Natural killer cell treated with Interleukin-12 subunit alpha and Interleukin-12 subunit beta and Interleukin-15 and Interleukin-18, amount 100 ng/mL, for 72 hours (primary cell): ENCODE measurements around the gene CST9. TPM values are rescaled to one million over a fixed set of nuclear protein-coding genes. Genes with fewer than 3 reads are reported as not detected.

Experiments used
- ATAC-seq, 2 donors: fragments of 150-1000 bp; cut with Tn5 transposase in 1 of 2; sonication (Bioruptor Pico), chemical (Tn5 transposase) in 1 of 2; 2 replicates each; pipeline ENCODE4 v1.10.0; 2021
- DNase-seq: peaks from one replicate; pipeline ENCODE4 v3.0.0; 2022; ENCODE audit warnings: low spot score
- H3K27ac Mint-ChIP-seq, 2 donors: 1 replicate in 1 of 2; 2 replicates in 1 of 2; pipeline ENCODE4 v1.8.0; 2022; ENCODE audit warnings: mixed read lengths in 2 of 2, mild to moderate bottlenecking in 1 of 2, moderate library complexity in 1 of 2
- H3K27me3 Mint-ChIP-seq, 2 donors: 1 replicate in 1 of 2; 2 replicates in 1 of 2; pipeline ENCODE4 v1.8.0; 2022; ENCODE audit warnings: mixed read lengths in 2 of 2
- H3K36me3 Mint-ChIP-seq: one replicate; pipeline ENCODE4 v1.8.0; 2022; ENCODE audit warnings: mixed read lengths
- H3K4me1 Mint-ChIP-seq, 2 donors: 1 replicate in 1 of 2; 2 replicates in 1 of 2; pipeline ENCODE4 v1.8.0; 2022; ENCODE audit warnings: low read depth in 2 of 2, mixed read lengths in 2 of 2, mild to moderate bottlenecking in 1 of 2
- H3K4me3 Mint-ChIP-seq: one replicate; pipeline ENCODE4 v1.8.0; 2022; ENCODE audit warnings: mixed read lengths
- H3K9me3 Mint-ChIP-seq: 2 replicates; pipeline ENCODE4 v1.8.0; 2022; ENCODE audit warnings: mixed read lengths
- total RNA-seq, 2 donors: library from RNA; stranded (reverse); gene quantifications; one replicate each; pipeline ENCODE4 v1.2.3, GENCODE V29; 2022

Gene CST9
- total RNA-seq, 2 donors from 2014 or later, result not detected

GRCh38 chr20:23602699-23603098 lies 3.0 kb downstream of the CST9 start:
- no peak for ATAC-seq

GRCh38 chr20:23602241-23602640 lies 3.5 kb downstream of the CST9 start:
- Mint-ChIP-seq H3K9me3 (no peaks in the 10 kb centered on the region), H3K4me3 (no peak overlapping the region), H3K36me3 (no peaks in the 10 kb centered on the region), H3K27me3 (no peaks in the 10 kb centered on the region), H3K4me1 (peaks cover 9% of the 10 kb centered on the region in 2 donors), H3K27ac (no peak overlapping the region)
- DNase-seq, result no peak
- peak in 1 of 2 donors; percentile 12 for ATAC-seq

More at GRCh38 chr20:23602699-23603098, 3.0 kb downstream of the CST9 start:
- Mint-ChIP-seq H3K27ac (no peak overlapping the region), H3K4me1 (peaks cover 9 to 10% of the 10 kb centered on the region in 2 donors), H3K4me3 (no peak overlapping the region), H3K36me3 (no peaks in the 10 kb centered on the region), H3K9me3 (no peaks in the 10 kb centered on the region), H3K27me3 (no peaks in the 10 kb centered on the region)
- DNase-seq, result no peak

DNA sequence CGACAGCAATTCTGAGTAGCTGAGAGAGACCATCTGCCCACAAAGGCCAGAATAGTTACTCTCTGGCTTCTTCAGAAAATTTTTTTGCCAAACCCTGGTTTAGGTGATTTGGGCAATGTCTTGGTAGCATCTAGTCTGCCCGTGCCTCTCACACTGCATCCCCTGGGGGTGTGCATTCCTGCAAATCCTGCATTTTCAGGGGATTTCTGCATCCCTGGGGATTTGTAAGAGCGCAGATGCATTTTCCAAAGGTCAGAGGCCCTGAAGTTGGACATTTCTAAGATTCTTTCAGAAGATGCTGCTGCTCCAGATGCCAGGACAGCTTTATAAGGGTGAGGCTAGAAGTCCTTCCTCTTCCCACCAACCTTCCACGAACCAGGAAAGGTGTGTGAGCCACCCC lies 4.0 kb downstream of the CST9 start:
- H3K4me3 Mint-ChIP-seq, result no peak overlapping the region
- peaks cover 4% of the 10 kb centered on the region in 2 donors for H3K4me1 Mint-ChIP-seq
- DNase-seq (no peak), ATAC-seq (no peak)
- peaks cover 0 to 3% of the 10 kb centered on the region in 2 donors for H3K27me3 Mint-ChIP-seq
- H3K27ac Mint-ChIP-seq, result no peak overlapping the region
- no peaks in the 10 kb centered on the region for H3K9me3 Mint-ChIP-seq
- H3K36me3 Mint-ChIP-seq, result no peaks in the 10 kb centered on the region

DNA sequence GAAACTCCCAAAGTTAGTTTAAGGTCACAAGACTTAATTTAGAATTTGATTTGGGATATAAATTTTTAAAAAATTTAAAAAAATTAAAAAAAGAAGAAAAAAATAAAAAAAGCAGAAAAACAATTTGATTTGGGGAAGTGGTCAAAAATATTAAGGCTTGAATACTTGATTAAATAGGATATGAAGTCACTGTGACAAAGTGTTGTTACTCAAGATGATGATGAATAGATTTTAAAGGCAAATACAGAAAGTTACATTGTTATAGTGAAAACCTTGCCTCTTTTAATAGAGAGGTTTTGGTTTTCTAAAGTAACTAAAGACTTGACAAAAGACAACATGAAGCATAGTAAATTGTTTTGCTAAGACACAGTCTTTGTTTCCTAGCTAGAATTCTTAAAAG lies 7.2 kb downstream of the CST9 start:
- no peaks in the 10 kb centered on the region for H3K4me1 Mint-ChIP-seq
- H3K27ac Mint-ChIP-seq, result no peak overlapping the region
- peaks cover 0 to 3% of the 10 kb centered on the region in 2 donors for H3K27me3 Mint-ChIP-seq
- H3K36me3 Mint-ChIP-seq, result no peaks in the 10 kb centered on the region
- ATAC-seq, result no peak
- H3K9me3 Mint-ChIP-seq, result no peaks in the 10 kb centered on the region
- no peak for DNase-seq
- H3K4me3 Mint-ChIP-seq, result no peak overlapping the region

DNA sequence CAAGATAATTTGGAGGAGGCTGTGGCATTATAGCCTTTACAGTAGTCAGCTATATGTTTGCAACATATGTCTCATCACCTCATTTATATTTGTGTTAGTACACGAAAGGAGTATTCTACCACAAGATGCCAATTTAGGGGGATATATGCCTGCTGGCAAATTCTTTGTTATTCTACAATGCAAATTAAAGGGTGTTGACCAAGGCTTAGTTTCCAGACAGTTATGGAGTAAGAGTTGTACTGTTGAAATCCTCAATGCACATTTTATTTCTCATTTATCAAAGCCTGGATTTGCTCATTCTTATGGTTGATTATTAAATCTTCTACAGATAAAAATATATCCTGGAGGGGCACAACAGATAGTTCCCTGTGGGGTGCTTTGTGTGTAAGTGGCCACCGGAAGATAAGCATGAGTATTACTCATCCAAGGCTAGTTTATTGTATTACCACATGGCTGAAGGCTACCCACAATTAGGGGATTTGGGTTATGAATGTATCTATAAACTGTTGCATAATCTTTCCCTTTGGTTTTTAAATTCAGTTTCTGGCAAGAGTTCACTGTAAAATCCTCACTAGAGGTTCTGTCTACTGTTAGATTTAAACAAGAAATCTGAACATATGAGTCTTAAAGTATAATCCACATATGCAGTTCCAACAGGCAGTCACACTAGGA lies 9.0 kb downstream of the CST9 start:
- H3K27me3 Mint-ChIP-seq, result peaks cover 0 to 3% of the 10 kb centered on the region in 2 donors
- no peaks in the 10 kb centered on the region for H3K4me1 Mint-ChIP-seq
- no peak for DNase-seq
- H3K9me3 Mint-ChIP-seq, result no peaks in the 10 kb centered on the region
- no peaks in the 10 kb centered on the region for H3K36me3 Mint-ChIP-seq
- no peak overlapping the region for H3K4me3 Mint-ChIP-seq
- ATAC-seq, result no peak
- no peak overlapping the region for H3K27ac Mint-ChIP-seq

DNA sequence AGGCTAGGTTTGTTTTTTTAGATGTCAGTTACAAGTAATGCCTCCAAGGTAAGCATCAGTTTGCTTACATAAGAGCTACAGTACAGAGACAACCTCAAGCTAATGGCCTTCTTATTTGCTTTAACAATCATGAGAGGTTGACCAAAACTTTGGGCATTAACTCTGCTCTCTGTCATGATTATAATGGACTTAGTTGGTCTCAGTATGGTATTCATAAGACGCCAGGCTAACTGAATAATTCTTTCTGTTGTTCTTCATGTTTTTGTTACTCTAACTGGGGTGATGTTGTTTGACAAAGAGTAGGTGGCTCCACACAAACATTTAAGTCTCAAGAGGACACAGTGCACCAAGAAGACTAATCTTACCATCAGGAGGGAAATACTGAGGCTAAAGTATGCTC lies 9.8 kb downstream of the CST9 start:
- no peak for DNase-seq
- H3K9me3 Mint-ChIP-seq, result no peaks in the 10 kb centered on the region
- no peak overlapping the region for H3K4me3 Mint-ChIP-seq
- ATAC-seq, result no peak
- H3K27me3 Mint-ChIP-seq, result peaks cover 0 to 3% of the 10 kb centered on the region in 2 donors
- no peaks in the 10 kb centered on the region for H3K36me3 Mint-ChIP-seq
- no peak overlapping the region for H3K27ac Mint-ChIP-seq
- no peaks in the 10 kb centered on the region for H3K4me1 Mint-ChIP-seq

- peaks cover 0 to 6% of the 10 kb centered on the region in 2 donors for H3K4me1 Mint-ChIP-seq
- peaks cover 5 to 9% of the 10 kb centered on the region in 2 donors for H3K27me3 Mint-ChIP-seq
- no peaks in the 10 kb centered on the region for H3K9me3 Mint-ChIP-seq
- DNase-seq, result no peak
- H3K36me3 Mint-ChIP-seq, result no peaks in the 10 kb centered on the region
- no peak overlapping the region for H3K27ac Mint-ChIP-seq
- no peak overlapping the region for H3K4me3 Mint-ChIP-seq
- no peak for ATAC-seq
Observed at GRCh38 chr20:23588434-23589403, 17.0 kb downstream of the CST9 start.

- ATAC-seq (no peak), DNase-seq (no peak)
- H3K27me3 Mint-ChIP-seq, result peaks cover 8 to 16% of the 10 kb centered on the region in 2 donors
- no peak overlapping the region for H3K27ac Mint-ChIP-seq
- no peaks in the 10 kb centered on the region for H3K9me3 Mint-ChIP-seq
- H3K4me3 Mint-ChIP-seq, result no peak overlapping the region
- H3K4me1 Mint-ChIP-seq, result peaks cover 0 to 6% of the 10 kb centered on the region in 2 donors
- H3K36me3 Mint-ChIP-seq, result no peaks in the 10 kb centered on the region
Observed at GRCh38 chr20:23587631-23588030, 18.1 kb downstream of the CST9 start.

DNA sequence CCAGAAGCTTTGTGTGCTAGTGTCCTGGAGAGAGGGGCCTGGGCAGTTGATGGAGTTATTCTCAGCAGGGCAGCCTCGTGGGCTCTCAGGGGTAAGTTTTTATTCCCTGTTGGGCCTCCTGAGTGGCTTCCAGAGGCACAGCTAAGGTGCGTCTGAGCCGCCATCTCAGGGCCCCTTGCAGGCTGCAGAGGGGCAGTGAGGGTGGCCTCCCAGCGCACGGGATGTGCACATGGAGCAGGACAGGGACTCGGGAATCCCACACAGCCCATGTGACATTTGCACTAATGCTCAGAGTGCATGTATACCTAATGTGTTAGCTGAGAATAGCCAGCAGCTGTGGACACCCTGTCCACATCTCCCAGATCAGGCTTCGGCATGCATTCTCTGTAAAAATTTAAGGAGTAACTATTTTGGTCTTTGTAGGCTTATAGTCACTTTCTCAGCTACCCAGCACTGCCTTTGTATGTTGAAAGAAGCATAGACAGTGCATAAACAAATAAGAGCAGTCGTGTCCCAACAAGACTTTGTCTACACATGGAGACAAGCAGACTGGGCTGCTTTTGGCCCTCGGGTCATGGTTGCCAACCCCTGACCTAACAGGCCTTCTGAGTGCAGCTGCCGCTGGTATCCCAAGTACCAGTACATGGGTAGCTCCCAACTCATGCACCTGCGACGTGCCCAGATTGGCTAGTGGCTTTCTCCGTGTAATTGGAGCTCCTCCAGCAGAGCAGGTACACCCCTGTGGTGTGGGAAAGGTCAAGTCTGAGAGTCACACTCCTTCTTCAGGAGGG lies 18.8 kb downstream of the CST9 start:
- Mint-ChIP-seq H3K27ac (no peak overlapping the region), H3K4me3 (no peak overlapping the region), H3K9me3 (no peaks in the 10 kb centered on the region), H3K27me3 (peaks cover 12 to 16% of the 10 kb centered on the region in 2 donors), H3K36me3 (no peaks in the 10 kb centered on the region), H3K4me1 (peaks cover 0 to 6% of the 10 kb centered on the region in 2 donors)
- DNase-seq (no peak), ATAC-seq (peak in 1 of 2 donors; percentile 45)

GRCh38 chr20:23585808-23586734 lies 19.6 kb downstream of the CST9 start:
- Mint-ChIP-seq H3K9me3 (no peaks in the 10 kb centered on the region), H3K27me3 (peaks cover 14 to 21% of the 10 kb centered on the region in 2 donors), H3K4me3 (no peak overlapping the region), H3K4me1 (peaks cover 0 to 6% of the 10 kb centered on the region in 2 donors), H3K36me3 (no peaks in the 10 kb centered on the region), H3K27ac (no peak overlapping the region)
- DNase-seq, result peak; percentile 56
- ATAC-seq, result peak in 1 of 2 donors; percentile 32

- H3K27me3 Mint-ChIP-seq, result peaks cover 17 to 27% of the 10 kb centered on the region in 2 donors
- DNase-seq, result no peak
- no peaks in the 10 kb centered on the region for H3K36me3 Mint-ChIP-seq
- no peaks in the 10 kb centered on the region for H3K9me3 Mint-ChIP-seq
- H3K4me3 Mint-ChIP-seq, result no peak overlapping the region
- no peak overlapping the region for H3K27ac Mint-ChIP-seq
- peaks cover 0 to 6% of the 10 kb centered on the region in 2 donors for H3K4me1 Mint-ChIP-seq
- ATAC-seq, result peak; percentile 24 to 33
Observed at GRCh38 chr20:23585449-23585807, 20.3 kb downstream of the CST9 start.

DNA sequence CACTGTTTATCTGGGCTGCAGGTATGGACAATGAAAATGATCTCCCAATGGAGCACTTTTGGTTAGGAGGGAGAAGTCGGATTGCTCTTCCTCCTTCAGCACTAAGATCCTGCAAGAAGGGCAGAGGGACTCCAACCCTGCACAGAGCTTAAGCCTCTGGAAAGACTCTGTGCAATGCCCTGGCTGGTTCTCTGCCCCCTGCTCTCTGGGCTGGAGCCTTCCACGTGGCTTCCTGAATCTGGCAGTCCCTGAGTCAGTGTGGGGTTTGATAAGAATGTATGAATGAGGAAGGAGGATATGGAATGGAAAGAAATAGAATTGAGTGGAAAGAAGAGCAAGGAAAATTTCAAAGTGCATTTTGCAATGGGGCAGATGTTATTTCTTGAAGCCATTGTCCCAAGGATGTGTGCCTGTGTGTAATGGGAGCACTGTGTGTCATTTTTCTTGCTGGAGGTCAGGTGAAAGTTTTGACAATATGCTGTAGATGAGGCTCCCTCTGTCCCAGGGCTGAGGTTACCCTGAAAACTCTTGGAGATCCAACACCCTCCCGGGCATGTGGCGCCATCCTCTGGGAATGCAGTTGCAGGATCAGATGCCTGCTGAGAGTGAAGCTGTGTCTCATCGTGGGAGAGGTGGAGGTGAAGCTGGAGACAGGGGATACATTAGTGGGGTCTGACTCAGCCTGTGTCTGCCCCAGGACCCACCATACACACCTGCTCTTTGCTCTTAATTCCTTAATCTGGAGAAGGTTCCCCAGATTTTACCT lies 21.1 kb downstream of the CST9 start:
- no peak overlapping the region for H3K4me3 Mint-ChIP-seq
- no peaks in the 10 kb centered on the region for H3K9me3 Mint-ChIP-seq
- peaks cover 0 to 6% of the 10 kb centered on the region in 2 donors for H3K4me1 Mint-ChIP-seq
- DNase-seq, result no peak
- H3K27me3 Mint-ChIP-seq, result peaks cover 19 to 29% of the 10 kb centered on the region in 2 donors
- no peak for ATAC-seq
- H3K27ac Mint-ChIP-seq, result no peak overlapping the region
- H3K36me3 Mint-ChIP-seq, result no peaks in the 10 kb centered on the region
